Smooth muscle cell (in vitro differentiated cells): ENCODE measurements around the gene SPSB4. TPM values are rescaled to one million over a fixed set of nuclear protein-coding genes. Genes with fewer than 3 reads are reported as not detected.
A peak's percentile ranks its signal among the peaks of the same experiment; 100 is the strongest.

Experiments used
- DNase-seq: peaks from one replicate; lab custom pipeline; 2025; ENCODE audit not compliant: unreplicated experiment; lab: John Stamatoyannopoulos, UW
- H2AFZ ChIP-seq: fragments of 200-600 bp; sonication (generic); 2 replicates; pipeline ENCODE4 v1.6.0; 2016; ENCODE audit warnings: antibody characterized with exemption, low read depth, mild to moderate bottlenecking
- H3F3A ChIP-seq: fragments of 200-600 bp; sonication (generic); 2 replicates; pipeline ENCODE4 v1.6.0; 2017; ENCODE audit warnings: antibody characterized with exemption, low read depth
- H3K27ac ChIP-seq: fragments of 200-600 bp; sonication (generic); 2 replicates; pipeline ENCODE4 v1.5.1; 2016; ENCODE audit warnings: low read depth, mild to moderate bottlenecking
- H3K27me3 ChIP-seq: fragments of 200-600 bp; sonication (generic); 2 replicates; pipeline ENCODE4 v1.6.1; 2016; ENCODE audit warnings: low read depth, mild to moderate bottlenecking
- H3K36me3 ChIP-seq: fragments of 200-600 bp; sonication (generic); 2 replicates; pipeline ENCODE4 v1.5.1; 2016; ENCODE audit warnings: low read depth
- H3K4me1 ChIP-seq: fragments of 200-600 bp; sonication (generic); 2 replicates; pipeline ENCODE4 v1.5.1; 2016; ENCODE audit warnings: low read depth
- H3K4me2 ChIP-seq: fragments of 200-600 bp; sonication (generic); 2 replicates; pipeline ENCODE4 v1.6.0; 2016; ENCODE audit warnings: mild to moderate bottlenecking
- H3K4me3 ChIP-seq: fragments of 200-600 bp; sonication (generic); 2 replicates; pipeline ENCODE4 v1.5.1; 2016; ENCODE audit warnings: mild to moderate bottlenecking
- H3K79me2 ChIP-seq: fragments of 200-600 bp; sonication (generic); 2 replicates; pipeline ENCODE4 v1.6.0; 2016; ENCODE audit warnings: low read depth, mild to moderate bottlenecking
- H3K9ac ChIP-seq: fragments of 200-600 bp; sonication (generic); 2 replicates; pipeline ENCODE4 v1.6.0; 2016; ENCODE audit warnings: low read depth
- H3K9me3 ChIP-seq: fragments of 200-600 bp; sonication (generic); replicated peaks from 2 replicates; pipeline ENCODE4 v1.5.1; 2016; ENCODE audit warnings: low read depth
- H4K20me1 ChIP-seq: fragments of 200-600 bp; sonication (generic); 2 replicates; pipeline ENCODE4 v1.6.0; 2016; ENCODE audit warnings: low read depth
- CTCF ChIP-seq: fragments of 200-600 bp; sonication (generic); IDR thresholded peaks from 2 replicates; pipeline ENCODE4 v1.5.1; 2017; ENCODE audit warnings: borderline replicate concordance, mild to moderate bottlenecking, antibody characterized with exemption; ENCODE audit not compliant: insufficient read depth, poor library complexity, severe bottlenecking
- WGBS: methylation state at CpG from one replicate; pipeline ENCODE4 v1.1.7; 2016; ENCODE audit warnings: low lambda C conversion rate; 5-methylcytosine and 5-hydroxymethylcytosine counted together
- polyA plus RNA-seq: library from polyadenylated mRNA; unstranded; fragments of >200 nt; fragmentation: Nextera tagmentation; extraction: Ambion mirVana; gene quantifications from 2 replicates; pipeline ENCODE4 v1.2.1, GENCODE V29; 2016
- total RNA-seq: library from RNA; depleted of rRNA; stranded (reverse); fragments of >200 nt; gene quantifications from 2 replicates; pipeline ENCODE4 v1.2.3, GENCODE V29; 2014

The SPSB4 gene
- total and polyA plus RNA-seq, 2 experiments from 2014 or later, result 1.8 to 3.9 TPM

DNA sequence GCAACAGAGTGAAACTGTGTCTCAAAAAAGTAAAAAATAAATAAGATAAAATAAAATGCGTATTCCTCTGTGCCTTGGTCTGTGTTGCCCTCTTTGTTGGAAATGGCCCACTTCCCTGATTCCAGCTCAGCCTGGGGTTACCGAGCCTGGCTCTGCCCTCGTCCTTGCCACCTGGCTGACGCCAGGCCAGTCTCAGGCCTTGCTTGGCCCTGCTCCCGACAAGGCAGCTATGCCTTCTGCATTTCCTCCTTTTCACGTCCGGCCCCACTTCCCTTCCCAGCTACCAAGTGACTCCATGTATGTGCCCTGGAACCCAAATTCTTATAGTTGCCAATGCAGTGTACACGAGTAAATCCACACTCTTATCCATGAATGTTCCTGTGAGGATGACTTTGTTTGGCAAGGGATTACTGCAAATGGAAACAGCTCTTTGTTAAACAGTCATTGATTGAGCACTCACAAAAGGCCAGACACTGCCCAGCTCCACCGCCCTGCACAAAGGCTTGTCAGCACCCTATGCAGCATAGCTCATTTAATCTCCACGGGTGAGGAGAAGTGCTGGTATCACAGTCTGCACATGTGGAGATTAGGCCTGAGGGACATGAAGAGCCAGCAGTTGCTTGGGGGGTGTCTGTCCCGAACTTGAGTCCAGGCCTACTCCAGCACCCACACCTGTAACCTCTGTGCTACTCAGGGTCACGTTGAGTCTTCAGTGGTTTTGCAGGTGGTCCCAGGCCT is 25.1 kb downstream of the SPSB4 start:
- H3K4me3 ChIP-seq, result peak overlapping the region; percentile 34

DNA sequence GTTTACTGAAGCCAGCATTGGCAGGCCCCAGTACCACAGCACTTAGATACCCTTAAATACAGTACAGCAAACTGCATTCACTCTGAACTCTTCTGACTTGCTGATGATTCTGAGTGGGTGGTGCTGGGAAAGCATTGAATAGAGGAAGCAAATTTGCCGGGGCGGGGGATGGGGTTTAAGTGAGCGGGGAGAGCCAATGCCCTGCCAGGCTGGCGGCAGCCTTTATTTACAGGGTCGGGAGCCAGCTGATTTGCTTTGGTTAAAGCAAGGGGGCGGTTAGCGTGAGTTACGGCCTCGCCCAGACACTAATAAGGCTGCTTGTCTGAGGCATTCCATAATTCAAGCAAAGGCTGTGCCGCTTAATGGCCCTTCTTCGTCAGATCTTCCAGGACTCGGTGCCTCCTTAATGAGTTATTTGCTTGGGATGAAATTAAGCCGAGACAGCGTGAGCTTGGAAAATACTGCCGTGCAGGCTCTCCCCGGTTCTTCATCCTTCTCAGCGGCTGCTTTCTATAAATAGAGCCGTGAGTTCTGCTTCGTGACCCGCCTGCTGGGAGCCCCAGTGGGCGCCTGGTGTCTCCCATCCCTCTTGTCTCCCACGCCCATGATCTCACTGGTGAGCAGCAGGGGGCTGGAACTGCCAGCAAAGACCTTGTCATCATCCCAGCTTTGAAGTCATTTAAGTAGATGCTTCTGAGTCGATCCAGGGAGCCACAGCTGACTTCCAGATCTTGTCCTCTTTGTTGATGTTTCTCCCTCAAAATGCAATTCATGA is 25.8 kb downstream of the SPSB4 start:
- Histone ChIP-seq H3K4me1 (peaks cover 34% of the 10 kb centered on the region), H3K36me3 (no peaks in the 10 kb centered on the region), H2AFZ (peak overlapping the region; percentile 53), H3K79me2 (no peaks in the 10 kb centered on the region), H3K27ac (peak overlapping the region; percentile 95), H3K9ac (peak overlapping the region; percentile 87), H3K9me3 (no peaks in the 10 kb centered on the region), H3K27me3 (no peaks in the 10 kb centered on the region), H3K4me2 (peak overlapping the region; percentile 76), H3K4me3 (peak overlapping the region; percentile 34), H4K20me1 (no peaks in the 10 kb centered on the region), H3F3A (peaks cover 19% of the 10 kb centered on the region)
- TF ChIP-seq CTCF, result no peak
- DNase-seq, result peak; percentile 68
- WGBS, result under 1% methylated on average over 23 of the region's 23 CpGs

More for the DNA sequence above, 25.1 kb downstream of the SPSB4 start:
- H3K27me3 ChIP-seq, result no peaks in the 10 kb centered on the region
- peaks cover 33% of the 10 kb centered on the region for H3K4me1 ChIP-seq
- no peak for TF ChIP-seq CTCF
- WGBS, result 40% methylated on average over 12 of the region's 12 CpGs
- peak overlapping the region; percentile 76 for H3K4me2 ChIP-seq
- no peaks in the 10 kb centered on the region for H3K9me3 ChIP-seq
- no peaks in the 10 kb centered on the region for H4K20me1 ChIP-seq
- H3K79me2 ChIP-seq, result no peaks in the 10 kb centered on the region
- peaks cover 19% of the 10 kb centered on the region for H3F3A ChIP-seq
- peak overlapping the region; percentile 95 for H3K27ac ChIP-seq
- H2AFZ ChIP-seq, result peak overlapping the region; percentile 53
- H3K36me3 ChIP-seq, result no peaks in the 10 kb centered on the region
- no peak for DNase-seq
- H3K9ac ChIP-seq, result peak overlapping the region; percentile 87

DNA sequence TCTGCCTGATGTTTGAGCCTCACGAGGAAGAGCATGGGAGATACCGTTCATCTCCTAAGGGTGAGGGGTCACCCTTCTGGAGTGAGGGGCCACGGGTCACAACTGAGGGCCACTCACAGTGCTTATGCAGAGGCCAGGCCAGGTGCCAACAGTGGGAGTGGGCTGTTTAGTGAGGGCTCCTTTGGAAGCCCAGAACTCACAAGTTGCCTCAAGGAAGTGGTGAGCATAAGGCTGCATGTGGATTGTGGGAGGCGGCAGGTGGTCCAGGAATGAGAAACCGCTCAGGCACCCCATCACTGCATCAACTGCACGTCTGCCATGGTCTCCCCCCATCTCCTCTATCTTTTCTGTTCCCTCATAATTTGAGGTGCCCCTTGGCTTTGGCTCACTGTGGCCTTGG is 26.5 kb downstream of the SPSB4 start:
- H3K4me2 ChIP-seq, result peak overlapping the region; percentile 76
- H4K20me1 ChIP-seq, result no peaks in the 10 kb centered on the region
- H3K36me3 ChIP-seq, result no peaks in the 10 kb centered on the region
- H2AFZ ChIP-seq, result peak overlapping the region; percentile 53
- WGBS, result 68% methylated on average over 6 of the region's 6 CpGs
- H3K79me2 ChIP-seq, result no peaks in the 10 kb centered on the region
- peak overlapping the region; percentile 87 for H3K9ac ChIP-seq
- H3K4me1 ChIP-seq, result peaks cover 36% of the 10 kb centered on the region
- no peak for DNase-seq
- no peak for TF ChIP-seq CTCF
- H3K4me3 ChIP-seq, result peak overlapping the region; percentile 34
- H3F3A ChIP-seq, result peaks cover 19% of the 10 kb centered on the region
- H3K27me3 ChIP-seq, result no peaks in the 10 kb centered on the region
- no peaks in the 10 kb centered on the region for H3K9me3 ChIP-seq
- peak overlapping the region; percentile 95 for H3K27ac ChIP-seq
